GM19452 (cell line): Measurements from ENCODE around the gene OR56A1.

Experiments used
- ATAC-seq: cut with Tn5 transposase; IDR thresholded peaks from one replicate; pipeline ENCODE4 v1.9.1; 2021; ENCODE audit not compliant: unreplicated experiment

OR56A1 gene

GRCh38 chr11:5992150-5992549, 38.4 kb downstream of the OR56A1 start:
- ATAC-seq = no peak

GRCh38 chr11:5989203-5989602, 41.4 kb downstream of the OR56A1 start:
- no peak for ATAC-seq

- ATAC-seq = no peak
Observed at GRCh38 chr11:5986885-5987284, 43.7 kb downstream of the OR56A1 start, which contains the start of gene OR52L1. OR52L1 (minus strand) TSS chr11:5986985; CDS start chr11:5986930, 55 bp downstream.

GRCh38 chr11:5983443-5983842, 47.1 kb downstream of the OR56A1 start:
- ATAC-seq = no peak

GRCh38 chr11:5973530-5973929, 57.0 kb downstream of the OR56A1 start:
- ATAC-seq = no peak
